Keratinocyte (primary cell): ENCODE measurements around the gene MAB21L2. TPM values are rescaled to one million over a fixed set of nuclear protein-coding genes. Genes with fewer than 3 reads are reported as not detected.

Source experiments
- DNase-seq: peaks from one replicate; pipeline ENCODE4 v3.0.0-alpha.2; 2011; ENCODE audit warnings: low read depth, missing footprints, low spot score
- FAIRE-seq: peaks from 2 replicates; lab custom pipeline; 2011; peaks lifted over from hg19 to GRCh38; lab: Jason Lieb, UNC
- H2AFZ ChIP-seq: 2 replicates; pipeline ENCODE4 v1.6.0; 2012; ENCODE audit warnings: low read length, control low read depth, inconsistent platforms; ENCODE audit not compliant: control insufficient read depth
- H3K27ac ChIP-seq: 2 replicates; pipeline ENCODE4 v1.5.1; 2011; ENCODE audit warnings: low read length; ENCODE audit not compliant: control insufficient read depth, insufficient read depth
- H3K27me3 ChIP-seq: 3 replicates; pipeline ENCODE4 v1.6.0; 2011; ENCODE audit warnings: low read length; ENCODE audit not compliant: control insufficient read depth, insufficient read depth; ENCODE audit errors: extremely low read depth
- H3K36me3 ChIP-seq, 2 experiments: 2 replicates in 1 of 2; 3 replicates in 1 of 2; pipeline ENCODE4 v1.5.1; 2011; ENCODE audit warnings: low read length in 2 of 2, mild to moderate bottlenecking in 1 of 2; ENCODE audit not compliant: control insufficient read depth in 2 of 2, insufficient read depth in 2 of 2; ENCODE audit errors: extremely low read depth in 1 of 2
- H3K4me1 ChIP-seq: 3 replicates; pipeline ENCODE4 v1.5.1; 2011; ENCODE audit warnings: low read length; ENCODE audit not compliant: control insufficient read depth, insufficient read depth; ENCODE audit errors: extremely low read depth
- H3K4me2 ChIP-seq: 3 replicates; pipeline ENCODE4 v1.6.0; 2011; ENCODE audit warnings: low read depth, low read length; ENCODE audit not compliant: control insufficient read depth, insufficient read depth; ENCODE audit errors: extremely low read depth
- H3K4me3 ChIP-seq, 3 experiments: fragments of 200-600 bp in 1 of 3; sonication (generic) in 1 of 3; 2 replicates in 2 of 3; 3 replicates in 1 of 3; pipeline ENCODE4 v1.5.1; 2011 to 2016; ENCODE audit warnings: low read length in 3 of 3, mild to moderate bottlenecking in 3 of 3, control low read depth in 2 of 3, inconsistent platforms in 1 of 3, low read depth in 1 of 3, mixed read lengths in 1 of 3, mixed run types in 1 of 3, moderate library complexity in 1 of 3; ENCODE audit not compliant: control insufficient read depth in 2 of 3, insufficient read depth in 2 of 3; ENCODE audit errors: extremely low read depth in 1 of 3
- H3K79me2 ChIP-seq: 2 replicates; pipeline ENCODE4 v1.6.0; 2012; ENCODE audit warnings: low read length; ENCODE audit not compliant: control insufficient read depth, insufficient read depth
- H3K9ac ChIP-seq: 3 replicates; pipeline ENCODE4 v1.6.0; 2011; ENCODE audit warnings: low read length; ENCODE audit not compliant: control insufficient read depth, insufficient read depth; ENCODE audit errors: extremely low read depth
- H3K9me1 ChIP-seq: 3 replicates; pipeline ENCODE4 v1.6.0; 2011; ENCODE audit warnings: low read length; ENCODE audit not compliant: control insufficient read depth, insufficient read depth; ENCODE audit errors: extremely low read depth
- H3K9me3 ChIP-seq: 2 replicates; pipeline ENCODE4 v1.5.1; 2012; ENCODE audit warnings: low read depth, low read length; ENCODE audit not compliant: control insufficient read depth
- H4K20me1 ChIP-seq: 3 replicates; pipeline ENCODE4 v1.6.0; 2011; ENCODE audit warnings: low read length; ENCODE audit not compliant: control insufficient read depth, insufficient read depth; ENCODE audit errors: extremely low read depth
- CTCF ChIP-seq, 3 experiments: IDR thresholded peaks in 1 of 3; conservative IDR thresholded peaks in 1 of 3; optimal IDR thresholded peaks in 1 of 3; 2 replicates in 2 of 3; 3 replicates in 1 of 3; pipeline versions ENCODE3 to v1.5.1; 2011; ENCODE audit warnings: low read length in 3 of 3, mild to moderate bottlenecking in 3 of 3, moderate library complexity in 2 of 3, control low read depth in 1 of 3, inconsistent platforms in 1 of 3; ENCODE audit not compliant: insufficient read depth in 2 of 3; ENCODE audit errors: extremely low read depth in 1 of 3
- EZH2 ChIP-seq: IDR thresholded peaks from one replicate; pipeline ENCODE4 v1.6.1; 2012; ENCODE audit warnings: inconsistent platforms, mild to moderate bottlenecking, low read length, moderate library complexity
- dilution Hi-C: fragments of 300-500 bp; cut with MboI; formaldehyde crosslinking; loops from one replicate; pipeline ENCODE4 v1.7.0; 2020; ENCODE audit warnings: low sequenced_read_pairs; ENCODE audit not compliant: extremely low pct_ligation_motif_present
- polyA plus RNA-seq, 5 experiments: library from polyadenylated mRNA; depleted of rRNA in 3 of 5; stranded (reverse) in 3 of 5; stranded (forward) in 1 of 5; unstranded in 1 of 5; fragments of >200 nt; gene quantifications; 1 replicate in 1 of 5; 2 replicates in 3 of 5; 3 replicates in 1 of 5; pipeline versions ENCODE4 v1.2.1 to v1.2.3, GENCODE V29; 2011 to 2012; ENCODE audit warnings: missing spikeins in 2 of 5, low read depth in 1 of 5, low replicate concordance in 1 of 5

The MAB21L2 gene
- polyA plus RNA-seq, 1 donor (not counting 4 experiments of a cell fraction or from before 2014, with no cell fraction given): not detected

DNA sequence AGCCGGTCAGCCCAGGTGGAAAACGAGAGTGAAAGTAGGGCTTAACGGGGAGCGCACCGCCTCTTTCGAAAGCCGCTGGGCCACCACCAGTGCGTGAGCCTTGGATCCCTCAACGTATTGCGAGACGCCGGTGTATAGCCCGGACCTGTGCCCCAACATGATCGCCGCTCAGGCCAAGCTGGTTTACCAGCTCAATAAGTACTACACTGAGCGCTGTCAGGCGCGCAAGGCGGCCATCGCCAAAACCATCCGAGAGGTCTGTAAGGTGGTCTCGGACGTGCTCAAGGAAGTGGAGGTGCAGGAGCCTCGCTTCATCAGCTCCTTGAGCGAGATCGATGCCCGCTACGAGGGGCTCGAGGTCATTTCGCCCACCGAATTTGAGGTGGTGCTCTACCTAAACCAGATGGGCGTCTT, 929 bp downstream of the MAB21L2 start:
- no peaks in the 10 kb centered on the region for H4K20me1 ChIP-seq
- no peak for DNase-seq
- no peaks in the 10 kb centered on the region for H3K79me2 ChIP-seq
- H3K4me2 ChIP-seq: no peak overlapping the region
- dilution Hi-C loops: no loop called here
- H2AFZ ChIP-seq: no peak overlapping the region
- H3K9me3 ChIP-seq: peaks cover 2% of the 10 kb centered on the region
- no peak overlapping the region for H3K4me3 ChIP-seq
- no peaks in the 10 kb centered on the region for H3K9me1 ChIP-seq
- no peak overlapping the region for H3K27ac ChIP-seq
- no peak overlapping the region for H3K9ac ChIP-seq
- H3K36me3 ChIP-seq: peaks cover 8 to 10% of the 10 kb centered on the region in 2 experiments
- no peaks in the 10 kb centered on the region for H3K4me1 ChIP-seq
- FAIRE-seq: no peak
- no peaks in the 10 kb centered on the region for H3K27me3 ChIP-seq
- TF ChIP-seq CTCF (optimal IDR thresholded peaks at IDR 0.05 in 1 of 3, IDR thresholded peaks at IDR 0.05 in 1 of 3, conservative IDR thresholded peaks at IDR 0.05 in 1 of 3; ENCODE audit: extremely low read depth in 1 of 3, insufficient read depth in 2 of 3, low read length in 3 of 3) (no peak), EZH2 (no peak)

- Histone ChIP-seq H2AFZ (no peak overlapping the region), H3K9me1 (no peaks in the 10 kb centered on the region), H3K27ac (no peak overlapping the region), H3K27me3 (no peaks in the 10 kb centered on the region), H3K9me3 (peaks cover 2% of the 10 kb centered on the region), H4K20me1 (no peaks in the 10 kb centered on the region), H3K4me1 (no peaks in the 10 kb centered on the region), H3K79me2 (no peaks in the 10 kb centered on the region), H3K4me3 (no peak overlapping the region), H3K36me3 (peaks cover 8 to 10% of the 10 kb centered on the region in 2 experiments), H3K9ac (no peak overlapping the region), H3K4me2 (no peak overlapping the region)
- TF ChIP-seq CTCF (optimal IDR thresholded peaks at IDR 0.05 in 1 of 3, IDR thresholded peaks at IDR 0.05 in 1 of 3, conservative IDR thresholded peaks at IDR 0.05 in 1 of 3; ENCODE audit: extremely low read depth in 1 of 3, insufficient read depth in 2 of 3, low read length in 3 of 3) (no peak), EZH2 (no peak)
- dilution Hi-C loops: no loop called here
- FAIRE-seq (no peak), DNase-seq (no peak)
Observed at GRCh38 chr4:150583287-150584110, 1.5 kb downstream of the MAB21L2 start.
